ENCODE results near the gene PDCD10.

PDCD10 gene

DNA sequence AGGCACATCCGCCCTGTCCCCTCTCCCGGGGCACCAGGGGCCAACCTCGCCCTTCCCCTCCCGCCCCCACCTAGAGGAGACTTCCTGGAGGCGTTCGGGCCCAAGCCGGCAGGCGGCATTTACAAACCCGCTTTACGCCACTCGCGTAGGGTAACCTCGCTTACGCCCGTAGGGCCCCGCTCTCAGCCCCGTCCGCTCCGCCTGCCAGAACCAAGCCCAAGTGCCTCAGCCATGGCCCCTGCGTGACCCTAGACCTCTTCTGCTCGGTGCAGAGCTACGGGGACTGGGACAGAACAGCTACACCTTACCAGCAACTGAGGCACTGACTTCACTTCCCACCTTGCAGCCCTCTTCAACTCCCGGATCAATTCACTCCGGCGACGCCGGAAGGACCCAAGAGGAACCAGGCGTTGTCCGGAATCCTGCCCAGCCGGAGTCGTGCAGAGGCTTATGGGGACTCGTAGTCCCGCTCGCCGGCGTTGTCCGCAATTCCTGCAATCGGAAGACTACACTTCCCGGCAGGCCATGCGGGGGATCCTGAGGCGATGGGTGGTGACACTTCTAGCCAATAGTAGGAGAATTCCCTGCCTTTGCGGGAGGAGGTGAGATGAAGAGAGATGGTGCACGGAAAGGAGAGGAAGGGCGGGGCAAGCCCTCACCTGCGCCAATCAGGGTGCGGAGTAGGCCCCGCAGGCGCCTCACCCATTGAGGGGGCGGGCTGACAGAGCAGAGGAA is at the start of gene PDCD10:
PDCD10 (minus strand) TSS at position 395 of the 735 bp plus-strand sequence. CDS start 14,735 bp downstream, outside the sequence.
- DNase-seq: peak; percentile 96

DNA sequence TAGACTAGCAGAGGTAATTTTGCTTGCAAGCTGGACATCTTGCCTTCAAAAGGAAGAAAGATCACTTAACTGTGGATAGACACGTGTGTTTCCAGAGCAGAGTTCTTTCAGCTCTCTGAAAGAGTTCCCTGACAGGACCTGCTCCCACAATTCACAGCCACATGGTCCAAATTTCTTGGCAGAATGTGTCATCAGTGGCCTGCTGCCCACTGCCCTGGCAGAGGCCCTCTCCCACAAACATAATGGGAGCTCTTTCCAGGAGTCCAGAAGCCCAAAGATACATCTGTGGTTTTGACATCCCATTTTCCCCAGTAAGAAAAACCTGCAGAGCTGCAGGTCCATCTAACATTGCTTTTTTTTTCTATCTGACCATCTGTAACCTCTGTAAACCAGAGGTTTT is 49.1 kb upstream of the PDCD10 start:
- no peak for DNase-seq

DNA sequence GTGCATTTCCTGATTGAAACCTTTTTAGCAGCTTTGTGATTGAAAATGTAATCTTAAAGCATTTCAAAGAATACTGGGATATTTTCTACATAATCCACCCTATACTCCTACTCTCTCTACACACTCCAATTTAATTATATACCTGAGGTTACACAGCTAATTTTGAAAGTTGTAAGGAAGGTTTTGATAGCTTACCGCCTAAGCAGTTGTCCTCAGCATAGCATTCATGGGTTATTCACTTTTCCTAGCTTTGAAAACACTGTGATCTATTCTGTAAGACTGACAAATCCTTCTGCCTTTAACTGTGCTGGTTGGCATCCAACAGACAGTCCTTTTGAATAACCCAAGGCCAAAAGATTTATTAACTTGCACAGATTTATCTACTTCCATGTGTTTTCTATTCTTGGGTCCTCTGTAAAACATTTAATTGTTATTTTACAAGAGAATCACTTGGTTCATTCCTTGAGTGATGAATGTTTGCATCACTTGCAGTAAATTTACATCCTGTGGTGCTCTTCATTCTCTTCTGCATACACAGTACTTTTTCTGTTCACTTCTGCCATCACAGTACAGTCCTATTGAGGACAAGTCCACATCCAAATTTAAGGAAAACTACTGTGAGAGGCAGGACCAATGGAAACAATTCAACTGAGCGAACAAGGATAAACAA is 45.7 kb upstream of the PDCD10 start:
- DNase-seq: no peak

GRCh38 chr3:167777356-167777755 is 42.7 kb upstream of the PDCD10 start:
- no peak for DNase-seq

- DNase-seq: no peak
These were observed 41.5 kb upstream of the PDCD10 start for GRCh38 chr3:167776066-167776685.

GRCh38 chr3:167773584-167773983 is 38.9 kb upstream of the PDCD10 start:
- DNase-seq: no peak

- no peak for DNase-seq
These were observed 38.3 kb upstream of the PDCD10 start for GRCh38 chr3:167772992-167773391.

DNA sequence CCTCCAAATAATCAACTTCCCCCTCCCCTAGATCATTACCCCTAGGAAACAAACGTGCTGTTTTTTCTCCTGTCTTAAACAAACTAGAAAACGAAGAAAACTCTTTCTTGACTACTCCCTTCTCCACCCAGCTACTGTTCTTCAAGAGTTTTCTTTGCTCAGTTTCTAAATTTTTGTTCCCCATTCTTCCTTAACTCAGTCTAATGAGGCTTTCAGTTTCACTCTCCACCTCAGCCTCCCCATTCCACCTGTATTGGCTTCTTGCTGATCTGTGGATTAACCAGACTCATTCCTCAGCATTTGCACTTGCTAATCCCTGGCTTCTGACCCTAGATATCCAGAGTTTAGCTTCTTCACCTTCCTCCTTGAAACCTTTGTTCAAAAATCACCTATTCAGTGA is 27.6 kb upstream of the PDCD10 start:
- DNase-seq: no peak

DNA sequence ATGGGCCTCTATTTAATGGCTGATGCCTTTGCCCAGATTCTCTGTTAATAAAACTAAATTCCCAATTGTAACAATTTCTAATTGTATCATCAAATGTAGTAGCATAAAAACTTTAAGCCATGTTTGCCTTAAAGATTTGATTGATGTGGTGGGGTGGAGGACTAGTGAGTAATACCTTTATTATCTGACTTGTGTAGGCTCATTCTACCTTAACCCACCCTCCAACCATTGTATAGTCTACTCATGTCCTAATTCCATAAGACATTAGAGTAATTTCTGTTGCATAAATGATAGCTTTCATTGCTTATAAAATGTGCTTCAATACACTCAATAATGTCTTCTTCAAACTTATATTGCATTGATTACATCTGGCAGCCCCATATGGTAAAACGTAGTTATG is 26.6 kb upstream of the PDCD10 start:
- DNase-seq: no peak

DNA sequence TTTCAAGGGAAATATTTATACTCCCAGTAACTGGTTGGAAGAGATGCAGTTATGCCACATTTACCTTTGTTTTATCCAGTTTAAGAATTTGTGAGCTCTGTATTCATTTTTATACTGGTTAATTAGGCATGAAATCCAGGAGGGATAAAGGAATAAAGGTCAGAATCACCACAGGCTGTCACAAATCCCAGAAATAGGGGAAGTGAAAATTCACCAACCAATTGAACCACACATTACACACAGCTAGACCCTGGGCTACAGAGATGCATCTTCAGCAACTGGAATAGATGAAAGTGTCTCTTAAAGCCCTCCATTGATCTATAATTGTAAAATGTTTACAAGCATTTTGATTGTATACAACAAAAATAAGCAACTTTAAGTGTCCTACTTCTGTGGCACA is 19.4 kb upstream of the PDCD10 start:
- DNase-seq: no peak

DNA sequence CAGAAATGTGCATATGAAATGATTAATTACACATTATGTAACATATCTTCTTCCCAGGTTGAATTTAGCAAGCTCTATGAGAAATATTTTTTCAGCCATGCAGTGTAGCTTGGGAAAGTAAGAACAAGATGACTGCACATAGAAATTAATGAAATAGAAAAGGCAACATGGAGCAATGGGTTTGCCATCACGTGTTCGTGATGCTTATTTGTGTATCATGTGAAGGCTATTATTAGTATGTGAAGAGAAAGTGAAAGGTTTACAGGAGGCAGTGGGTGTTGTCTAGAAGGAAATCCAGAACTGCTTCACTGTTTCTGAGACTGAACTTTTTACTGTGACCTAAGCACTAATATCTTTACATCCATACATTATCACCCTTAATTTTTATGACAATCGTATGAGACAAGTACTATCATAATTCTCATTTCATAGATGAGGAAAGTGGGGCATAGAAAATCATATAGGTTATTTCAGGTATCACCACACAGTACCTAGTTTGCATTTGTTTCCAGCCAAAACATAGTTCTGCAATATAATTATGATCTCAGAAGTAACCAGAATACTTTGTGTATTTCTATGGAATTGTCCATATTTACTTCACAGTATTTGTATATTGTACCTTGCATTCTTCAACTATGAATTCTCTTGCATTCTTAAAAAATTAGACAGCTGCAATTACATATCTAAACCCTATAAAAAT is 15.7 kb upstream of the PDCD10 start:
- DNase-seq: peak; percentile 15

- no peak for DNase-seq
These were observed 15.0 kb upstream of the PDCD10 start for GRCh38 chr3:167749728-167750127.

DNA sequence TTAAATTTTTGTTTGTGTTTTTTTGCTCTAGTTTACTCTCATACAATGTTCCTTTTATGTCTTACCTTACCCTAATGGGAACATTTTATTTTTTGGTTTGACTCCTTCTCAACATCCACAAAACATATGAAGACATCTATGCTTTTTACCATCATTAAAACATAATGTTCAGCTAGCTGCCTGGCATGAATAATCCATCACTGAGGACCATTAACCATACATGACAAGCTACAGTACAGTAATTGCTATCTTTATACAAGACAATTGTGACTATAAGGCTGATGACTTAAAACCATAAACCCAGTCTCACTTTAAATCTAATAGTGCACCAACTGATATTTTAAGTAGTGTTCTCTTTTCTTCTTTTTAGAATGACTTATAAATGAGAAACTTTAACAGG is 14.5 kb upstream of the PDCD10 start:
- DNase-seq: no peak

- DNase-seq: no peak
These were observed 9.1 kb upstream of the PDCD10 start for GRCh38 chr3:167743799-167744198.

GRCh38 chr3:167742338-167742737 is 7.6 kb upstream of the PDCD10 start:
- DNase-seq: no peak

GRCh38 chr3:167740961-167741587 is 6.4 kb upstream of the PDCD10 start:
- peak; percentile 27 for DNase-seq

DNA sequence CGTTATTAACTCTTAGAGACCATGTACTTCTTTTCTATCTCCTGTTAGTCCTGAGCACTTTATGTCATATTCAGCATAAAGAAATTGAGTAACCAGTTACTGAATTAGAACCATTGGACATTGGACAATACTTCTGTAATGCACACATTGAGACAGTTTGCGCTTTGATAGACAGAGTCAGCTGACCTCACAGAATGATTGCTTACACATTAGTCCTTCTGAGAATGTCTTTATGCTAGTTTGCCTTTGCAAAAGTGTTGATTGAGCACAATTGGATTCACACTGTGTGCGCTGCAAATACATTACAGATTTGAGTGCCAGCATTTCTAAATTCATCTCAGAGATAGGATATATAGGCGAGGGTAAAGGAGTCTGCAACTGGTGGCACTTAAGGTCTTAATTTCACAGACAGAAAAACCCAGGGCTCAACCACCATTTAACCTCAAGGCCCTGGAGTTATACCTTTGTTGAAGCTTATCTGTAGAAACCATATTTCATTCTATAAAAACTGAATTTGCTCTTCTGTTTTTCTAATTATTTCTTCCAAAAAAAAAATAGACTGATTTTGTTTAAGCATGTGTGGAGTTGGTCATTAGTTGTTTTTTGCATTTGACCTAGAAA is 4.6 kb upstream of the PDCD10 start:
- no peak for DNase-seq

DNA sequence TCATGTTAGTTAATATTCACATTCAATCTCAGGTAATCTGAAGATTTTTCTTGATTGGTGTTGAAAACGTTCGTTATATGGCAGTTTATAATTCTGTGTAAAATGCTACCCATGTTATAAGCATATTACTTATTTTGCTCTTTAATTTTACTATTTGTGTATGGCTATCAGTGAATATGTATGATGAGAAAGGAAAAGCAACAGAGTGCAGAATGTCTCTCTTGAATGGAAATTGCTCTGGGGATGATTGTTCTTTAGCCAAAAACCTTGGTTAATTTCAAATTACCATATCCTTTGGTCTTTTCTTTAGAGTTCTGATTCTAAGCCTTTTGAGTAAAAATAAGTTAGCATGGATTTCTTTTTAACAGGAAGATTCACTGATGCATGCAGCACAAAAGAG is 3.3 kb upstream of the PDCD10 start:
- DNase-seq: no peak

- no peak for DNase-seq
These were observed 2.3 kb upstream of the PDCD10 start for GRCh38 chr3:167736997-167737396.

GRCh38 chr3:167736264-167736787 is 1.6 kb upstream of the PDCD10 start:
- DNase-seq: no peak

- DNase-seq: peak; percentile 75
These were observed 794 bp upstream of the PDCD10 start, which contains the start of gene SERPINI1 for GRCh38 chr3:167735233-167736138. SERPINI1 (plus strand) TSS chr3:167735721; CDS start chr3:167789129, 53,408 bp downstream.

Measured in CD4-positive, alpha-beta T cell treated with Interferon gamma for 1 hour (primary cell).